ENCODE measurements around the gene CUL4A.

DNA sequence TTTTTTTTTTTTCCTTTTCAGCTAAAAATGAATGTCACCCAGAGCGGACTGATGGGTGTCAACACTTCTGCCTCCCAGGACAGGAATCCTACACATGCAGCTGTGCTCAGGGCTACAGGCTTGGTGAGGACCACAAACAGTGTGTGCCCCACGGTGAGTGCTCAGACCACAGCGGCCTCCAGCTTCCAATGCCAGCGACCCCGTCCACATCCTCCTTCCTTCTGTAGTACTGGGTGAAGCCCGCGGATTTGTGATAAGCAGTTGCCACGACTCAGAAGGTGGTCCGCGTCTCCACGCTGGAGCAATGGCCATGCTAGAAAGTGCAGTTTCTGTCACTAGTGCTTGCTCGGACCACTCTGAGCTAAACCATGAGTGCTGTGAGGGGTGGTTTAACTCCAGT, 44.9 kb upstream of the CUL4A start:
- TF ChIP-seq, protein P1, sequence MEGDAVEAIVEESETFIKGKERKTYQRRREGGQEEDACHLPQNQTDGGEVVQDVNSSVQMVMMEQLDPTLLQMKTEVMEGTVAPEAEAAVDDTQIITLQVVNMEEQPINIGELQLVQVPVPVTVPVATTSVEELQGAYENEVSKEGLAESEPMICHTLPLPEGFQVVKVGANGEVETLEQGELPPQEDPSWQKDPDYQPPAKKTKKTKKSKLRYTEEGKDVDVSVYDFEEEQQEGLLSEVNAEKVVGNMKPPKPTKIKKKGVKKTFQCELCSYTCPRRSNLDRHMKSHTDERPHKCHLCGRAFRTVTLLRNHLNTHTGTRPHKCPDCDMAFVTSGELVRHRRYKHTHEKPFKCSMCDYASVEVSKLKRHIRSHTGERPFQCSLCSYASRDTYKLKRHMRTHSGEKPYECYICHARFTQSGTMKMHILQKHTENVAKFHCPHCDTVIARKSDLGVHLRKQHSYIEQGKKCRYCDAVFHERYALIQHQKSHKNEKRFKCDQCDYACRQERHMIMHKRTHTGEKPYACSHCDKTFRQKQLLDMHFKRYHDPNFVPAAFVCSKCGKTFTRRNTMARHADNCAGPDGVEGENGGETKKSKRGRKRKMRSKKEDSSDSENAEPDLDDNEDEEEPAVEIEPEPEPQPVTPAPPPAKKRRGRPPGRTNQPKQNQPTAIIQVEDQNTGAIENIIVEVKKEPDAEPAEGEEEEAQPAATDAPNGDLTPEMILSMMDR (IDR thresholded peaks at IDR 0.05), result no peak
- TF ChIP-seq POLR2A (IDR thresholded peaks at IDR 0.05), result no peak
